Measurements from ENCODE around the gene FXYD6. TPM values are rescaled to one million over a fixed set of nuclear protein-coding genes. Genes with fewer than 3 reads are reported as not detected.
"Not testable (repeated sequence)": the region's sequence is repeated elsewhere in the genome, so short reads cannot be mapped to it uniquely, and the experiment has no call there.

Gene FXYD6
- total RNA-seq, 4 donors from 2014 or later: 7.0 to 27.0 (median 20.1) TPM

DNA sequence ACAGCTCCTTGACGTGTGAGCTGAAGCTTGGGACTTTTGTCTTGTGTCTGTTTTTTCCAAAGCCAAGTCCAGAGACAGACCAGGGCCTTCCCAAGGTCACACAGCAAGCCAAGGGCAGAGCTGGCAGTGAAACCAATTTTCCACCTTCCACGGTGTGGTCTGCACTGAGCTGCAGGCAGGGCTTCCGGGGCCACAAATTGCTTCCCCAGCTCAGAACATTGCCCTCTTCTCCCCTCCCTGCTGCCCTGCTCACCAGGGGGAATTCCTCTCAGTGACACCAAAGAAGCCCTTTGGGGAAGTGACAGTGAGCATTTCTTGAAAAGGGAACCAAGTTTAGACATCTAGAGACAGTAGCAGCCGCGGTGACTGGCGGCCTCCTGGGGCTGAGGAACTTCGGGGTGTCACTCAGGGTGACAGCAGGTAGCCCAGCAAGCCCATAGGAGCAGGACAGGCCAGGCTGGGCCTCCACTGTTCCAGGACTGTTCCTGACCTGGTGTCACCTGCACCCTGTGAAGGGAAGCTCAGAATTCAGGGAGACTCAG is 61.1 kb downstream of the FXYD6 start:
- WGBS, 2 donors: 66 to 82% methylated on average over 7 of the region's 7 CpGs
- no peak overlapping the region for H3K4me3 ChIP-seq (ENCODE audit: low read depth, poor library complexity, severe bottlenecking)
- intact Hi-C loops (cut with DNase I; ENCODE audit: low total_unique reads): loop anchor here (5.0 kb wide), 1 partner anchor 388 kb away; no protein-coding TSS in a partner anchor
- no peak for DNase-seq (ENCODE audit: low spot score in 2 of 2)
- no peak for TF ChIP-seq CTCF (IDR thresholded peaks at IDR 0.05)
- TF ChIP-seq POLR2A (IDR thresholded peaks at IDR 0.05): no peak

DNA sequence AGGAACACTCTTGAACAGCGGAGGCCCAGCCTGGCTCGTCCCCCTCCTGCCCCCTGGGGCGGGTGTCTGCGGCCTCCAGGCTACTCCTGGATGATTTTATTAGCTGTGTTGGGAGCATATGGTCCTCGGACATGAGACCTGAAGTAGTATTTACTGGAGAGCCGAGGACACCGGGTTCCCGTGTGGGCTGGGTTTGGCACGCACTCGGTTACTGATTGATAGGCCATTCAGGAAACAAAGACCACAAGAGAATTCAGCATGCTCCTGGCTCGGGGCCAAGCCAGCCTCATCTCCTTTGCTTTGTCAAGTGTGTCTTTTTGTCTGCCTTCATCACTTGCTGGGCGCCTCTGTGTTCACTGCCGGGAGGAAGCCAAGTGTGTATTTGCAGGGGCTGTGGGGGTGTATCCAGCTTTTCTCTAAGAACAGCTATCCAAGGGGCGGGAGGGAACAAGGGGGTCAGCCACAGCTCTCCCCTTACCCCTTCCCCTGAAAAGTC is 61.6 kb downstream of the FXYD6 start:
- WGBS, 2 donors: 46 to 64% methylated on average over 14 of the region's 14 CpGs
- no peak overlapping the region for H3K4me3 ChIP-seq (ENCODE audit: low read depth, poor library complexity, severe bottlenecking)
- TF ChIP-seq POLR2A (IDR thresholded peaks at IDR 0.05) (no peak), CTCF (IDR thresholded peaks at IDR 0.05) (no peak)
- DNase-seq (ENCODE audit: low spot score in 2 of 2): peak; percentile 70 to 96
- intact Hi-C loops (cut with DNase I; ENCODE audit: low total_unique reads): loop anchor here (5.0 kb wide), 1 partner anchor 388 kb away; no protein-coding TSS in a partner anchor

- intact Hi-C loops (cut with DNase I; ENCODE audit: low total_unique reads): no loop called here
- TF ChIP-seq POLR2A (IDR thresholded peaks at IDR 0.05) (no peak), CTCF (IDR thresholded peaks at IDR 0.05) (no peak)
- H3K4me3 ChIP-seq (ENCODE audit: low read depth, poor library complexity, severe bottlenecking): no peak overlapping the region
- 87% methylated on average over 7 of the region's 7 CpGs for WGBS, 2 donors
- no peak for DNase-seq (ENCODE audit: low spot score in 2 of 2)
Observed at GRCh38 chr11:117814204-117814765, 62.2 kb downstream of the FXYD6 start.

GRCh38 chr11:117810056-117810451 is 66.4 kb downstream of the FXYD6 start:
- intact Hi-C loops (cut with DNase I; ENCODE audit: low total_unique reads); H3K4me3 ChIP-seq (ENCODE audit: low read depth, poor library complexity, severe bottlenecking); DNase-seq (ENCODE audit: low spot score in 2 of 2): not testable (repeated sequence)
- 86 to 88% methylated on average over 12 of the region's 12 CpGs for WGBS, 2 donors

DNA sequence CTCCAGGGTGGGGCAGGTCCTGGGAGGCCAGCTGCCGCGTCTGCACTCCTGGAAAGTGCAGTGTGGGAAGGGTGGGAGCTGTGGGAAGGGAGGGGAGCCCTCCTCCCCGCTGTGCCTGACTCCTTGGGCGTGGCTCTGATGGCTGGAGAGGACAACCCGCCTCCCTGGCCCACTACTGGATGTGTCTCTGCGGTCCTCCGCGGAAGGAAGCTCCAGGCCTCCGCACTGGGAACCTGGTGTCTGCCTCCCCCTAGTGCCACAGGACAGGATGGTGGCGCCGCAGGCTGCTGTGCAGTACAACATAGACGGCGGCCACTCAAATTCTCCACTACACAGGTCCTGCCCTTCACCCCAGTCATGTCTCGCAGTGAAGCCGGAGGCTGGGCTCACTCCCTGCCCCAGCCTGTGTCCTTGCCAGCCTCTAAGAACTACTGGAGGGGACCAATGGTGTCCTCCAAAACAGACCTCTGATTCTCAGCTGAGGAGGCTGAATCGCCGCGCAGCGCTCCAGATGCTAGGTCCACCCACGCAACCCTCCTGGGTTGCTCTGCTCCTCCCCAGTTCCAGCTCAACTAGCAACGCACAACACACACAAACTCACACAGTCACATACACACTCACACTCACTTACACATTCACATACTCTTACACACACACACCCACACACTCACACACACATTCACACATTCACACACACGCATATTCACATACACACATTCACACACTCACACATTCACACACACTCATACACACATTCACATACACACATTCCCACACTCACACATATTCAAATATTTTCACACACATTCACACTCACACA is 67.0 kb downstream of the FXYD6 start:
- no peak overlapping the region for H3K4me3 ChIP-seq (ENCODE audit: low read depth, poor library complexity, severe bottlenecking)
- DNase-seq (ENCODE audit: low spot score in 2 of 2): peak in 1 of 2 donors; percentile 53
- 23 to 24% methylated on average over 22 of the region's 22 CpGs for WGBS, 2 donors
- no peak for TF ChIP-seq CTCF (IDR thresholded peaks at IDR 0.05)
- TF ChIP-seq POLR2A (IDR thresholded peaks at IDR 0.05): no peak
- intact Hi-C loops (cut with DNase I; ENCODE audit: low total_unique reads): no loop called here

DNA sequence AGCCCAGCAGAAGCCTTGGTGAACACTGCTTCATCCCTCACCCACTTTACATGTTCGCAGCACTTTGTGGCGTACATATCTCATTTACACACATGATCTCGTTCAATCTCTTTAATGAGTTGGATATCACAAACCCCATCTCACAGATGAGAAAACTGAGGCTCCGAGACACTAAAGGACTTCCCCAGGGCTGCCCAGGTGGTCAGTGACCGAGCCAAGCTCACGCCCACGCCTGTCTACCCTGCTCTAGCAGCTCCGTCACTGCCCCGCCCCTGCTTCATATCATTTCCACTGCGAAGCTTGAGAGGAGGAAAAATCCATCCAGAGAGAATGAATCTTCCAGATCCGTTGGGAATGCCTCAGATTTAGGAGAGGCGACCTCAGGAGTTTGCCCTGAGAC is 67.7 kb downstream of the FXYD6 start:
- no peak overlapping the region for H3K4me3 ChIP-seq (ENCODE audit: low read depth, poor library complexity, severe bottlenecking)
- no peak for DNase-seq (ENCODE audit: low spot score in 2 of 2)
- TF ChIP-seq CTCF (IDR thresholded peaks at IDR 0.05) (no peak), POLR2A (IDR thresholded peaks at IDR 0.05) (no peak)
- intact Hi-C loops (cut with DNase I; ENCODE audit: low total_unique reads): no loop called here
- WGBS, 2 donors: 49 to 57% methylated on average over 12 of the region's 12 CpGs
